ENCODE data around the gene BRINP2. TPM values are rescaled to one million over a fixed set of nuclear protein-coding genes. Genes with fewer than 3 reads are reported as not detected.

The BRINP2 gene
- polyA plus RNA-seq, 1 donor (not counting 4 experiments of a cell fraction or from before 2014, with no cell fraction given), result not detected

- no peak overlapping the region for H3K4me3 ChIP-seq (ENCODE audit: control insufficient read depth in 2 of 3, extremely low read depth in 1 of 3, insufficient read depth in 2 of 3, low read depth in 1 of 3, low read length in 3 of 3)
- no peaks in the 10 kb centered on the region for H3K36me3 ChIP-seq (ENCODE audit: control insufficient read depth in 2 of 2, extremely low read depth in 1 of 2, insufficient read depth in 2 of 2, low read length in 2 of 2)
- no peak for FAIRE-seq
- TF ChIP-seq EZH2 (IDR thresholded peaks at IDR 0.05; ENCODE audit: low read length) (no peak), CTCF (optimal IDR thresholded peaks at IDR 0.05 in 1 of 3, IDR thresholded peaks at IDR 0.05 in 1 of 3, conservative IDR thresholded peaks at IDR 0.05 in 1 of 3; ENCODE audit: extremely low read depth in 1 of 3, insufficient read depth in 2 of 3, low read length in 3 of 3) (no peak)
- no peaks in the 10 kb centered on the region for H3K9me3 ChIP-seq (ENCODE audit: control insufficient read depth, low read depth, low read length)
- H3K27ac ChIP-seq (ENCODE audit: control insufficient read depth, insufficient read depth, low read length), result no peak overlapping the region
- DNase-seq (ENCODE audit: low read depth, low spot score), result no peak
- H2AFZ ChIP-seq (ENCODE audit: control insufficient read depth, low read length), result no peak overlapping the region
- H3K9me1 ChIP-seq (ENCODE audit: control insufficient read depth, extremely low read depth, insufficient read depth, low read length), result no peaks in the 10 kb centered on the region
- dilution Hi-C loops (cut with MboI; ENCODE audit: extremely low pct_ligation_motif_present, low sequenced_read_pairs), result no loop called here
- H3K4me1 ChIP-seq (ENCODE audit: control insufficient read depth, extremely low read depth, insufficient read depth, low read length), result peaks cover 31% of the 10 kb centered on the region
- H4K20me1 ChIP-seq (ENCODE audit: control insufficient read depth, extremely low read depth, insufficient read depth, low read length), result no peaks in the 10 kb centered on the region
- H3K79me2 ChIP-seq (ENCODE audit: control insufficient read depth, insufficient read depth, low read length), result no peaks in the 10 kb centered on the region
- H3K4me2 ChIP-seq (ENCODE audit: control insufficient read depth, extremely low read depth, insufficient read depth, low read depth, low read length), result no peak overlapping the region
- H3K9ac ChIP-seq (ENCODE audit: control insufficient read depth, extremely low read depth, insufficient read depth, low read length), result no peak overlapping the region
- no peaks in the 10 kb centered on the region for H3K27me3 ChIP-seq (ENCODE audit: control insufficient read depth, extremely low read depth, insufficient read depth, low read length)
These were observed 117.2 kb downstream of the BRINP2 start for GRCh38 chr1:177287994-177288393.

- no peaks in the 10 kb centered on the region for H3K36me3 ChIP-seq (ENCODE audit: control insufficient read depth in 2 of 2, extremely low read depth in 1 of 2, insufficient read depth in 2 of 2, low read length in 2 of 2)
- H3K27ac ChIP-seq (ENCODE audit: control insufficient read depth, insufficient read depth, low read length), result no peak overlapping the region
- no peak overlapping the region for H3K4me3 ChIP-seq (ENCODE audit: control insufficient read depth in 2 of 3, extremely low read depth in 1 of 3, insufficient read depth in 2 of 3, low read depth in 1 of 3, low read length in 3 of 3)
- H3K4me1 ChIP-seq (ENCODE audit: control insufficient read depth, extremely low read depth, insufficient read depth, low read length), result peaks cover 18% of the 10 kb centered on the region
- dilution Hi-C loops (cut with MboI; ENCODE audit: extremely low pct_ligation_motif_present, low sequenced_read_pairs), result no loop called here
- no peaks in the 10 kb centered on the region for H3K9me3 ChIP-seq (ENCODE audit: control insufficient read depth, low read depth, low read length)
- TF ChIP-seq CTCF (optimal IDR thresholded peaks at IDR 0.05 in 1 of 3, IDR thresholded peaks at IDR 0.05 in 1 of 3, conservative IDR thresholded peaks at IDR 0.05 in 1 of 3; ENCODE audit: extremely low read depth in 1 of 3, insufficient read depth in 2 of 3, low read length in 3 of 3) (no peak), EZH2 (IDR thresholded peaks at IDR 0.05; ENCODE audit: low read length) (no peak)
- FAIRE-seq, result no peak
- no peaks in the 10 kb centered on the region for H4K20me1 ChIP-seq (ENCODE audit: control insufficient read depth, extremely low read depth, insufficient read depth, low read length)
- H3K79me2 ChIP-seq (ENCODE audit: control insufficient read depth, insufficient read depth, low read length), result no peaks in the 10 kb centered on the region
- H3K4me2 ChIP-seq (ENCODE audit: control insufficient read depth, extremely low read depth, insufficient read depth, low read depth, low read length), result no peak overlapping the region
- no peak overlapping the region for H2AFZ ChIP-seq (ENCODE audit: control insufficient read depth, low read length)
- DNase-seq (ENCODE audit: low read depth, low spot score), result no peak
- H3K9me1 ChIP-seq (ENCODE audit: control insufficient read depth, extremely low read depth, insufficient read depth, low read length), result no peaks in the 10 kb centered on the region
- H3K27me3 ChIP-seq (ENCODE audit: control insufficient read depth, extremely low read depth, insufficient read depth, low read length), result no peaks in the 10 kb centered on the region
- no peak overlapping the region for H3K9ac ChIP-seq (ENCODE audit: control insufficient read depth, extremely low read depth, insufficient read depth, low read length)
These were observed 118.8 kb downstream of the BRINP2 start for GRCh38 chr1:177289532-177289931.

All from keratinocyte (primary cell).